IPS-20b (cell line): Measurements from ENCODE around the gene ZCCHC10.

Experiments
- H3K27ac ChIP-seq: one replicate; pipeline ENCODE4 v1.5.1; 2013; ENCODE audit warnings: low read length
- H3K27me3 ChIP-seq: 2 replicates; pipeline ENCODE4 v1.6.1; 2013; ENCODE audit warnings: mild to moderate bottlenecking, low read length, inconsistent platforms; ENCODE audit not compliant: insufficient read depth
- H3K36me3 ChIP-seq: 2 replicates; pipeline ENCODE4 v1.6.1; 2013; ENCODE audit warnings: low read depth, mild to moderate bottlenecking, inconsistent platforms, low read length, moderate library complexity; ENCODE audit not compliant: insufficient read depth
- H3K4me1 ChIP-seq: 2 replicates; pipeline ENCODE4 v1.6.1; 2013; ENCODE audit warnings: mild to moderate bottlenecking, control low read depth, inconsistent platforms, low read length, moderate library complexity; ENCODE audit not compliant: insufficient read depth
- H3K4me3 ChIP-seq: 2 replicates; pipeline ENCODE4 v1.5.1; 2013; ENCODE audit warnings: mild to moderate bottlenecking, low read length, inconsistent platforms
- H3K9ac ChIP-seq: 2 replicates; pipeline ENCODE4 v1.6.1; 2013; ENCODE audit warnings: low read depth, mild to moderate bottlenecking, inconsistent platforms, low read length, moderate library complexity
- H3K9me3 ChIP-seq: 2 replicates; pipeline ENCODE4 v1.6.1; 2013; ENCODE audit warnings: mild to moderate bottlenecking, low read depth, low read length, inconsistent platforms; ENCODE audit not compliant: insufficient read depth

Gene ZCCHC10

DNA sequence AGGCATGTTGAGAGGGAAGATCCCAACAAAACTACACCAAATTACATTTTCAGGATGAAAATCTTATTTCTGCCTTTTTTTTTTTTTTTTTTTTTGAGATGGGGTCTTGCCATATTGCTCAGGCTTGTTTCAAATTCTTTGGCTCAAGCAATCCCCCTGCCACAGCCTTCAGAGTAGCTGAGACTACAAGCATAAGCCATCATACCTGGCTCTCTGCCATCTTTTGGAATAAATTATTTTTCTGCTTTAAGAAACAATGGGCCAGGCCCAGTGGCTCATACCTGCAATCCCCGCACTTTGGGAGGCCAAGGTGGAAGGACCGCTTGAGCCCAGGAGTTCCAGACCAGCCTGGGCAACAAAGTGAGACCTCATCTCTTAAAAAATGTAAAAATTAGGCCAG, 77.2 kb downstream of the ZCCHC10 start:
- Histone ChIP-seq H3K36me3 (0 out of 2 replicates have a peak, but pooled peaks cover 6% of the 10 kb centered on the region), H3K4me1 (no peaks in the 10 kb centered on the region), H3K27ac (no peak overlapping the region), H3K27me3 (no peaks in the 10 kb centered on the region), H3K4me3 (no peak overlapping the region), H3K9me3 (no peaks in the 10 kb centered on the region), H3K9ac (no peak overlapping the region)

DNA sequence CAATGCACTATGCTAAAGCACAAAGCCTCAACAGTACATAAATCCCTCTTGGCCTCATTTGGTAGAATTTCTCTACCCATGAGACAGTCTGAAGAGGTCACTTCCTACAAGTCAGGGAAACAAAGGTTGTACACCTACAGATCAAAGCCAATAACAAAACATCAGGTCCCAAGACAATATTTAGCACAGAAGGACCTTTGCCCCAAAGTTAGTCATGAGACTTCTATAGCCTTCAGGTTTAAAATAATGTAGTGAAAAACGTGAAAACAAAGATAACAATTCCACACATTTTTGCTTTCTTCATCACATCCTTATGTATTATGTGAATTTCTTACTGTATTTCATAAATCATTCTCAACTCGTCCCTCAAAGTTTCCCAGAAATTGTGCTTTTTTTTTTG, 78.7 kb downstream of the ZCCHC10 start:
- Histone ChIP-seq H3K9ac (no peak overlapping the region), H3K27ac (no peak overlapping the region), H3K27me3 (no peaks in the 10 kb centered on the region), H3K4me3 (no peak overlapping the region), H3K4me1 (no peaks in the 10 kb centered on the region), H3K9me3 (no peaks in the 10 kb centered on the region), H3K36me3 (0 out of 2 replicates have a peak, but pooled peaks cover 4% of the 10 kb centered on the region)
